ENCODE measurements around the gene EMC1.
"Not testable (repeated sequence)": the region's sequence is repeated elsewhere in the genome, so short reads cannot be mapped to it uniquely, and the experiment has no call there.

EMC1 gene

GRCh38 chr1:19193004-19193403 is 58.3 kb downstream of the EMC1 start:
- H3K4me3 ChIP-seq (ENCODE audit: low read depth, low read length), result no peak overlapping the region

DNA sequence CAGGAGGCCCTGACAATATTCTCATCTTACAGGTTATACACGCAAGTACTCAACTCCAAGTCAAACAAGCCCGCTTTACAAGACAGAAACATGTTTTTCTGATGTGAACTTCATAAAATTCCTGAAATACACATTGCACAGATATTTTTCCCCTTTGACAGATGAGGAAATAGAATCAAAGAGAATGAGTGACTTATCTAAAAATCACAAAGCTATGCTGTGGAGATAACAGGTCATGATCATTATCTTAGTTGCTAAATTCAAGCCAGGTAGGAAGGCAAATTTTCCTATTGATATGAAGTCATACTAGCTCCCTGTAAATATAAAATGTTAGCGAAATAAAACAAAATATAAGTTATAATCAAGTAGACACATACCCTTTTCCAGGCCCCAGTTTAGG is 59.5 kb downstream of the EMC1 start:
- H3K4me3 ChIP-seq (ENCODE audit: low read depth, low read length), result no peak overlapping the region

- H3K4me3 ChIP-seq (ENCODE audit: low read depth, low read length), result no peak overlapping the region
Measured at GRCh38 chr1:19190468-19190867, 60.9 kb downstream of the EMC1 start.

GRCh38 chr1:19189270-19189669 is 62.1 kb downstream of the EMC1 start:
- no peak overlapping the region for H3K4me3 ChIP-seq (ENCODE audit: low read depth, low read length)

GRCh38 chr1:19187852-19188251 is 63.5 kb downstream of the EMC1 start:
- H3K4me3 ChIP-seq (ENCODE audit: low read depth, low read length), result no peak overlapping the region

DNA sequence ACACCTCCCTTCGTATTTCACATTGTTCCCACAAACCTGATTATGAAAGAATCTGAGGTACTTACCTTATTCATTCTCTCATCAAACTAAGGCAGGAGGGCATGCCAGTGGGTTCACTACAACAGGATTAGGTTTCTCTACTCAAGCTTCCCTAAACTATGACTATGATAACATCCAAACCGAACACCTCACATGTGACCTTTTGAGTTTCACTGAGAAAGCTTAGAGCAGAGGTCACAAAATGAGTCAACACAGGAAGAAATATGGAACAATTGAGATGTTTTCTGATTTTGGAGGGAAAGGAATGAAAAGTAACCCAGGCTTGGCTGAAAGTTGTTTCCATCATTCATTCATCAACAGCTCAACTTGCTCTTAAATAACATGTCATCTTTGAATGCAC is 65.3 kb downstream of the EMC1 start:
- no peak overlapping the region for H3K4me3 ChIP-seq (ENCODE audit: low read depth, low read length)

DNA sequence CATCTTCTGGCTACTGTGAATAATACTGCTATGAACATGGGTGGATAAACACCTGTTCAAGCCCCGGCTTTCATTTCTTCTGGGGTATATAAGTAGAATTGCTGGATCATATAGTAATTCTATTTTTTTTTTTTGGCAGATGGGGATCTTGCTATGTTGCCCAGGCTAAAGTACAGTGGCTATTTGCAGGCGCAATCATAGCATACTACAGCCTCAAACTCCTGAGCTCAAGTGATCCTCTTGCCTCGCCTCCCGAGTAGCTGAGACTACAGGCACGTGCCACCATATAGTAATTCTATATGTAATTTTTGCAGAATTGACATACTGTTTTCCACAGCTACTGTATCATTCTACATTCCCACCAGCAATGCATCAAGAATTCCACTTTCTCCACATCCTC is 69.1 kb downstream of the EMC1 start:
- H3K4me3 ChIP-seq (ENCODE audit: low read depth, low read length), result no peak overlapping the region

- H3K4me3 ChIP-seq (ENCODE audit: low read depth, low read length), result not testable (repeated sequence)
Measured at GRCh38 chr1:19180265-19180657, 71.1 kb downstream of the EMC1 start.

- no peak overlapping the region for H3K4me3 ChIP-seq (ENCODE audit: low read depth, low read length)
Measured at GRCh38 chr1:19179597-19180264, 71.6 kb downstream of the EMC1 start.

DNA sequence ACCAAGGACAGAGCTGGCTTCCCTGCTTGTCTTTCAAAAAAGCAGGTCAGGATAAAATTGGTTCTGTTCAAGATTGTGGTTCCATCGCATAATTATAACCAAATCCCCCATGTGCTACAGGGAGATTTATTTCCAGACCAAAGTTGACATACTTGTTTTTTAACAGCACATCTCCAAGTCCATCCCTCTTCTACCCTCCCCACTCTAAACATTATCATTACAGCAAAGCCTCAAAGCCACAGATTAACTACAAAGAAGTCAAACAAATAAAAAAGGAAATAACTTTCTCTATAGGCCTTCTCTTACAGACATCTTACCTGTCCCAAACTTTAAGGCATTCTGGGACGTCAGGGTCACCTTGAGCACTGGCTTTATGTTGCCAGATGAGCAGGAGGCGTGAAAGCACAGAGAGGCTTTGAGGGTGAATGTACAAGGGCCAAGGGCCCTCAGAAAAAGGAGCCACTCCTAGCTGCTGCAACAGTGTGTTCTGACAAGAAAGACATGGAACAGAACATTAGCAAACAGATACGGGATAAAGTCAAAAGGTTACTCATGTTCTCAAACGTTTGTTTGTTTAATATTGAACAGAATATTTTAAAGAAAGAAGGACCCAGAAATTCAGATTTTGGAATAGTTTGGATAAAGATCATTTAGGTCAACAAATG is 72.5 kb downstream of the EMC1 start:
- H3K4me3 ChIP-seq (ENCODE audit: low read depth, low read length), result no peak overlapping the region

DNA sequence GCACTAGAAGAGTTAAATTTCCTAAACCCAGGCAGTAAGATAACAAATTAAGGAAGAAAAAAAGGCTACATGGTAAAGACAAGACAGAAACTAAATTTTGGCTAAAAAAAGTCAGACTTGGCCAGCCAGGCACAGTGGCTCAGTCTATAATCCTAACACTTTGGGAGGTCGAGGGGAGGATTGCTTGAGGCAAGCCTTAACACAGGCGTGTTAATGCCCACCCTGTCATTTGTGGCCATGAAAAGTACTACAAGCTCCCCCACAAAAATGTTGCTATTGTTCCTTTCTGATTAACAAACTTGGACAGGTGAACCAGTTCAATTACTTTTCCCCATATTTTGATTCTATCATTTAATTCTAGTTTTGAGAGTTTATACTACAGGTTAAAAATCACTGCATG is 73.5 kb downstream of the EMC1 start:
- no peak overlapping the region for H3K4me3 ChIP-seq (ENCODE audit: low read depth, low read length)

- H3K4me3 ChIP-seq (ENCODE audit: low read depth, low read length), result no peak overlapping the region
Measured at GRCh38 chr1:19169642-19170041, 81.7 kb downstream of the EMC1 start.

GRCh38 chr1:19167140-19167539 is 84.2 kb downstream of the EMC1 start:
- no peak overlapping the region for H3K4me3 ChIP-seq (ENCODE audit: low read depth, low read length)

- H3K4me3 ChIP-seq (ENCODE audit: low read depth, low read length), result no peak overlapping the region
Measured at GRCh38 chr1:19166066-19166465, 85.3 kb downstream of the EMC1 start.
